GM12874 (cell line): Measurements from ENCODE around the gene GAK.

Source experiments
- CTCF ChIP-seq: IDR thresholded peaks from 2 replicates; pipeline ENCODE4 v1.5.1; 2011; ENCODE audit warnings: low read depth, mild to moderate bottlenecking, control low read depth, low read length, moderate library complexity; ENCODE audit not compliant: insufficient read depth

Gene GAK

GRCh38 chr4:868421-868820 is 63.7 kb downstream of the GAK start:
- no peak for TF ChIP-seq CTCF

- TF ChIP-seq CTCF = no peak
These were observed 64.4 kb downstream of the GAK start for GRCh38 chr4:867526-868250.

GRCh38 chr4:866761-867390 is 65.2 kb downstream of the GAK start:
- no peak for TF ChIP-seq CTCF

GRCh38 chr4:866068-866760 is 65.9 kb downstream of the GAK start:
- TF ChIP-seq CTCF = no peak

- no peak for TF ChIP-seq CTCF
These were observed 66.5 kb downstream of the GAK start for GRCh38 chr4:865572-865971.

- no peak for TF ChIP-seq CTCF
These were observed 67.0 kb downstream of the GAK start for GRCh38 chr4:865121-865465.

GRCh38 chr4:864456-865120 is 67.5 kb downstream of the GAK start:
- no peak for TF ChIP-seq CTCF
